Right cardiac atrium (tissue), 5 donors: ENCODE results near the gene BOLA2. TPM values are rescaled to one million over a fixed set of nuclear protein-coding genes. Genes with fewer than 3 reads are reported as not detected.
"Not testable (repeated sequence)": the region's sequence is repeated elsewhere in the genome, so short reads cannot be mapped to it uniquely, and the experiment has no call there.

ENCODE experiments used
- ATAC-seq, 2 donors: fragments of 200-7000 bp; cut with Tn5 transposase; one replicate each; pipeline versions ENCODE4 v1.8.0 to v1.9.1; 2020; ENCODE audit warnings: moderate library complexity in 2 of 2, mild to moderate bottlenecking in 1 of 2
- DNase-seq, 3 donors: peaks; one replicate each; pipeline ENCODE4 v3.0.0-alpha.2; 2020
- H3K27ac ChIP-seq: one replicate; pipeline ENCODE4 v1.5.1; 2013; ENCODE audit warnings: mild to moderate bottlenecking, low read length, control low read depth, moderate library complexity
- H3K27me3 ChIP-seq: one replicate; pipeline ENCODE4 v1.6.1; 2013; ENCODE audit not compliant: control insufficient read depth, insufficient read depth
- H3K4me1 ChIP-seq: one replicate; pipeline ENCODE4 v1.6.1; 2013; ENCODE audit warnings: low read length; ENCODE audit not compliant: control insufficient read depth, insufficient read depth
- H3K4me3 ChIP-seq: one replicate; pipeline ENCODE4 v1.5.1; 2013; ENCODE audit warnings: low read length, control low read depth
- H3K9me3 ChIP-seq: one replicate; pipeline ENCODE4 v1.6.1; 2013; ENCODE audit warnings: low read length; ENCODE audit not compliant: control insufficient read depth
- WGBS: extraction: QIAGEN DNeasy Blood & Tissue Kit; methylation state at CpG from one replicate; pipeline ENCODE4 v1.1.7; 2013; 5-methylcytosine and 5-hydroxymethylcytosine counted together
- intact Hi-C, 4 donors: fragments of 100-400 bp; cut with DNase I; formaldehyde crosslinking; loops; one replicate each; pipeline versions ENCODE4 v1.11.0 to v1.14.0; 2022 to 2023
- long read RNA-seq, 4 donors: library from polyadenylated mRNA; unstranded; transcript quantifications; one replicate each; pipeline ENCODE4 v2.0.0, GENCODE V29; 2020 to 2021
- polyA plus RNA-seq: library from polyadenylated mRNA; stranded (reverse); fragments of 200-250 nt; gene quantifications from one replicate; pipeline ENCODE4 v1.2.3, GENCODE V29; 2013
- total RNA-seq, 4 donors: library from RNA; stranded (reverse); fragmentation: NEBNext Ultra II Directional; extraction: Animal tissue kit (Norgen Biotek cat#: 25700); gene quantifications; one replicate each; pipeline ENCODE4 v1.2.1, GENCODE V29; 2021
- donor health status: healthy with polysubstance abuse.
- donor health status: DM: no; HTN: yes; CAD: no.
- donor health status: DM: no; HTN: no; CAD: no.
- donor health status: DM: no; HTN: yes; CAD: no; lungs with severe emphysema.
- donor health status: DM: yes; HTN: yes; CAD: no.

The BOLA2 gene
- total RNA-seq (1 to 10 TPM; 2.5 to 7.8 (median 4.7) TPM), polyA plus RNA-seq (15.3 TPM)
- long read RNA-seq, donor 1, partial matches to known transcripts = 3 of 7 reads
- long read RNA-seq, donor 1, other reads (novel, unspliced or antisense) = 0 of 7 reads
- long read RNA-seq, donor 2, transcript BOLA2-201 (3 exons, 1,012 nt) = major isoform, 6 of 7 reads
- long read RNA-seq, donor 2, partial matches to known transcripts = 0 of 7 reads
- long read RNA-seq, donor 2, other reads (novel, unspliced or antisense) = 1 of 7 reads
- long read RNA-seq, donor 3, partial matches to known transcripts = 0 of 3 reads
- long read RNA-seq, donor 3, other reads (novel, unspliced or antisense) = 1 of 3 reads
- long read RNA-seq, donor 4, transcript BOLA2-201 (3 exons, 1,012 nt) = major isoform, 6 of 9 reads
- long read RNA-seq, donor 4, partial matches to known transcripts = 2 of 9 reads
- long read RNA-seq, donor 4, other reads (novel, unspliced or antisense) = 1 of 9 reads

DNA sequence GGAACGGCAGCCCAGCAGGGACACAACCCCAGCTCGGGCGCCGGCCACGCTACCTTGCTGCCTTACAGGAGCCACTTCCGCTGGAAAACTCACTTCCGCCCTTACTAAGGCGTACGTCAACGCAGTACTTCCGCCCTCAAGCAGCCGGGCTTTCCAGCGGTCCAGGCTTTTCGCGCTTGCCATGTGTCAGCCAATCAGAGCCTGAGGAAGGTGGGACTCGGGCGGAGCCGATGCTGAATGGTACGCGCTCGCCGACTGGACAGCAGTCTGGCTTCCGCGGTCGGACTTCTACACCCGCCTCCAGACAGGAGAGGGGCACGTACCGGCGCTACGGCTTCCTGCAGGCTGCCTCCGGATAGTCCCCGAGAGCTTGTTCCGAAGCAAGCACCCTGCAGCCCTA, at the start of gene BOLA2, which contains the start of gene SLX1B:
Gene BOLA2 (minus strand): TSS at position 83 of the 400 bp plus-strand sequence. CDS start 98 bp downstream, outside the sequence.
Gene SLX1B (plus strand): TSS at position 265 of the 400 bp plus-strand sequence.
- H3K27me3 ChIP-seq, H3K9me3 ChIP-seq, H3K4me1 ChIP-seq, H3K4me3 ChIP-seq, H3K27ac ChIP-seq, intact Hi-C loops, DNase-seq: not testable (repeated sequence)
- WGBS = no CpG with 5 or more reads among the region's 33 CpGs
- peak; percentile 96 to 97 for ATAC-seq

DNA sequence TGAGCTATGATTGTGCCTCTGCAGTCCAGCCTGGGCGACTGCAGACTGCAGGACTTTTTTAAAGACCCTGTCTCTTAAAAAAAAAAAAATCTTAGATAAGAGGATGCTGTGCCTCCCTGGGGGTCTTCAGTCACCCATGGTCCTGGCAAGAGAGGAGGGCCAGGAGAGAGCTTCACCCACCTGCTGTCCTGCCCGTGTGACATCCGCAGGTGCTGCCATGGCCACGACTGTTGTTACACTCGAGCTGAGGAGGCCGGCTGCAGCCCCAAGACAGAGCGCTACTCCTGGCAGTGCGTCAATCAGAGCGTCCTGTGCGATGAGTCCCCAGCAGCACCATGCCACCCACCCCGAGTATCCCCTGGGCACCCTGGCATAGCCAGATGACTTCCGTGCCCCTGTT, 28.1 kb upstream of the BOLA2 start:
- H3K4me1 ChIP-seq, intact Hi-C loops, H3K27me3 ChIP-seq, ATAC-seq, H3K27ac ChIP-seq, H3K9me3 ChIP-seq, H3K4me3 ChIP-seq: not testable (repeated sequence)
- whole genome bisulfite sequencing = 77% methylated on average over 6 of the region's 12 CpGs
- peak; percentile 11 to 41 (median 30) for DNase-seq

DNA sequence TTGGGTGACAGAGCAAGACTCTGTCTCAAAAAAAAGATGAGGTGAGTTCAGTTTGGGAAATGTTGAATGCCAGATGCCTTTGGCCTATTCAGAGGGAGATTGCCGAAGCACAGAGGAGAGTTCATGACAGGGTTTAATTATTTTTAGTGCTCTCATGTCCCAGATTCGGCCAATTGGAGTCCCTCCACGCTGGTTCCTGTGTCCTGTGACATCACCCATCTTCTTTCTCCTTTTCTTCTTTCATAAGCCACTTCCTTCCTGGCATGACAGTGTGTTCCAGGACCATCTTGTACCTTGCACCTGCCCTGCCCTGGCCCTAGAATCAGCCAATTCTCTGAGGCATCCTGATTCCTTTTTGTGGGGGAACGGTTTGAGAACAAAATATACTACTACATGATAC, 17.9 kb upstream of the BOLA2 start:
- H3K27me3 ChIP-seq, H3K27ac ChIP-seq, intact Hi-C loops, H3K9me3 ChIP-seq, ATAC-seq, DNase-seq, H3K4me3 ChIP-seq, H3K4me1 ChIP-seq: not testable (repeated sequence)
- WGBS = no CpG with 5 or more reads among the region's 4 CpGs

DNA sequence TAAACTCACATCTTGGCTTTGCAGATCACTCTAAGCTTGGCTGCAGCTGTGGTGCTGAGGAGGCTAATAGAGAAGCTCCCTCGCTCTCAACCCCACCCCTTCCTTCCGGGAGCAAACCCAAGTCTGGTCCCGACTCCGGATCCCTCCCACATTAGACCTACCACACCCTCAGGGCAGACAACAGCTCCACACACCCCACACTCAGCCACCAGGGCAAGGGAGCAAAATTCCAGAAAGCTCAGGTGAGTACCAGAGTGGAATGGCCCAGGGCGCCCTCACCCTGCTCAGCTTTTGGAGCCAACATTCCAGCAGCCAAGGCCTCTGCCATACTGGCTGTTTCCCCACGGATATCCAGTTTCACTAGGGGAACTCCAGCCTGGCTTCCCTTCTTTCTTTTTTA, 15.5 kb upstream of the BOLA2 start:
- peak overlapping the region; percentile 72 for H3K27ac ChIP-seq
- H3K4me1 ChIP-seq, H3K4me3 ChIP-seq, intact Hi-C loops, H3K27me3 ChIP-seq, H3K9me3 ChIP-seq: not testable (repeated sequence)
- WGBS = 28% methylated on average over 5 of the region's 6 CpGs
- DNase-seq (peak; percentile 81 to 96 (median 93)), ATAC-seq (peak; percentile 91 to 96)

DNA sequence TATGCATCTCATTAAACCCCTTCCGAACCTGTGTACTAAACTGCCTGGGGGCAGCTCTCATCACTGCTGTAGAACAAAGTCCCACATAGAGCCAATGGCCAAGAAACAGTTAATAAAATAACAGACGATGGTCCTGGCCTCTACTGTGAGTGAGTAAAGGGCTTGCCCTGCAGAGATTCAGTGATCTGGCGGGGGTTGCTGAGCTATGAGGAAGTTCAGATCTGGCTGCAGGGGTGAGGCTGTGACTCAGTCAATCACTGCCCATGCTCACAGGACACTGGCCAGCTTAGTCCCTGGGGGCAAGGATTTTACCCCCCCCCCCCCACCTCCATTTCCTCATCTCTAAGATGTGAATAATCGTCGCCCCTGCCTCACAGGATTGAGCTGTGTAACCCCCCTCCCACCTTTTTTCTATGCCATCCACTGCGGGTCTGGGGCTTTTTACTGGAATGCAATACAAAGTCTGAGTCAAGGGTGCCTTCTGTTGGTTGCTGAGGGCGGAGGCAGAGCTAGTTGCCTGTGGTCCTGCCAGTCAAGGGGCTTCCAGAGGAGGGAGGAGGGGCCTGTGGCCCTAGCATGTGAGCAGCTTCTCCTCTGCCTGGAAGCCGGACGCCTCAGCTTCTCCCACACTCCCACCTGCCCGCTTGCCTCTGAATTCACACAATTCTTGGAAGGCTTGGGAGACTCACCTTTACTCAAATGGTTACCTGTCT, 13.7 kb upstream of the BOLA2 start:
- H3K9me3 ChIP-seq, H3K4me3 ChIP-seq, H3K4me1 ChIP-seq, H3K27ac ChIP-seq, DNase-seq, H3K27me3 ChIP-seq, intact Hi-C loops: not testable (repeated sequence)
- ATAC-seq = peak in 1 of 2 donors; percentile 28
- no CpG with 5 or more reads among the region's 10 CpGs for WGBS

DNA sequence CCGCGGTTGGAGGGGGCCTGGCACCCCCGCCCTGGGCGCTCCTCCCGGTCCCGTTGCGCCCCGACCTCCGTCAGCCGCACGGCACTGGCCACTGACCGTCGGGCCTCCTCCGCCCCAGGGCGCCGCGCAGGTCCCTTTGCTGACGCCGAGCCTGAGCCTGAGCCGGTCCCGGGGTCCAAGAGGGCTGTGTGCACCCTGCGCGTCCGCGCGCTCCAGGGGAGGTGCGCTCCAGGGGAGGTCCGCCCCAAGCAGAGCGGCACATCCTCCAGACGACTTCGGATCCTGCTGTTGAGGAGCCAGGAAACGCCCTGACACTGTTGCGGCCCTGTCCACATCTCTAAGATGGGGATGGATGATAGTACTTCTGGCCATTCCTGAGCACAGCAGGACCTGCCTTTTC, 12.8 kb upstream of the BOLA2 start:
- H3K4me3 ChIP-seq, H3K4me1 ChIP-seq, intact Hi-C loops, H3K27ac ChIP-seq, H3K9me3 ChIP-seq, H3K27me3 ChIP-seq, DNase-seq: not testable (repeated sequence)
- WGBS = no CpG with 5 or more reads among the region's 33 CpGs
- ATAC-seq = peak; percentile 1 to 33

DNA sequence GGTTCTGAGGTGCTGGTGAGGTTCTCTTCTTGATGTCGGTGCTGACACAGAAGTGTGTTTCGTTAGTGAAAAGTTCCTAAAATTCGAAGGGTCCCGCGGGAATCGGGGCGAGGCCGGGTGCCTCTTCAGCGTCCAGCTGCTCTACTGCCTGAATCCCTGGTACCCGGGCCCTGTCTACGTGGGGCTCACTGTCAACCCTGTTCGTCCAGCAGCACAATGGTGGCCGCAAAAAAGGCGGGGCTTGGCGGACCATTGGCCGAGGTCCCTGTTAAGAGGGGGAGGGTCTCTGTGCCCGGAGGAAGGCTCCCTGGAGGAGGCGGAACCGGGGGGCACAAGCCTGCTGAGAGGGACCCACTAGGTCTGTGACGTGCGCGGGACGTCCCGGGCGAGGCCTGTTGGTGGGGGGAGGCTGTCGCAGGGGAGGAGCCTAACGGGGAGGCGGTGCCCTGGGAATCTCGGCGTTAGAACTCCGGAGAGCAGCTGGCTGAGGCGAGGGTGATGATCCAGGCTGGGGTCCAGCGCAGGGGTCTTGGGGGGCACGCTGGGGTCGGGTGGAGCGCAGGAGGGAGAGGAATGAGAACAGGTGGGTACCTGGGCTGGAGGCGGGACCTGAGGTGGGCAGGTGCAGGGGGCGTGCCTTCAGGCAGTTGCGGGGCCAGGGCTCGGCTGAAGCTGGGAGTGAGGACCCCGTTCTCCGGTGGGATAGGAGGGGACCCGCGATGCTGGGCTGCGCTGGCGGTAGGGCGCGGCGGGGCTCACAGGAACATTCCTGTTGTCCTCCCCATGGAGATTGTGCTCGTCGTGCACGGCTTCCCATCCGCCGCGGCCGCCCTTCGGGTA, 12.1 kb upstream of the BOLA2 start:
- DNase-seq (peak in 1 of 3 donors; percentile 10), ATAC-seq (peak; percentile 59 to 69)
- H3K4me1 ChIP-seq, H3K4me3 ChIP-seq, intact Hi-C loops, H3K27me3 ChIP-seq, H3K27ac ChIP-seq, H3K9me3 ChIP-seq: not testable (repeated sequence)
- no CpG with 5 or more reads among the region's 57 CpGs for WGBS

DNA sequence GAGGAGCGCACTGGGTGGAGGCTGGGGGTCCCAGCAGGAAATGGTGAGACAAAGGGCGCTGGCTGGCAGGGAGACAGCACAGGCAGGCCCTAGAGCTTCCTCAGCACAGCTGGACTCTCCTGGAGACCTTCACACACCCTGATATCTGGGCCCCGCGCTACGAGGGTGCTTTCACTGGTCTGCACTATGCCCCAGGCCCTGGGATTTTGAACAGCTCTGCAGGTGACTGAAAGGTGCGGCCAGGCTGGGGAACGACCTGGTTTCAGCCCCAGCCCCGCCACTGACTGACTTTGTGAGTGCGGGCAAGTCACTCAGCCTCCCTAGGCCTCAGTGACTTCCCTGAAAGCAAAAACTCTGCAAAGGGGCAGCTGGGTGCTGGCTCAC, 6.5 kb upstream of the BOLA2 start:
- intact Hi-C loops, H3K27me3 ChIP-seq, H3K9me3 ChIP-seq, DNase-seq, H3K27ac ChIP-seq, H3K4me1 ChIP-seq, H3K4me3 ChIP-seq: not testable (repeated sequence)
- no CpG with 5 or more reads among the region's 9 CpGs for WGBS
- peak; percentile 1 to 17 for ATAC-seq

DNA sequence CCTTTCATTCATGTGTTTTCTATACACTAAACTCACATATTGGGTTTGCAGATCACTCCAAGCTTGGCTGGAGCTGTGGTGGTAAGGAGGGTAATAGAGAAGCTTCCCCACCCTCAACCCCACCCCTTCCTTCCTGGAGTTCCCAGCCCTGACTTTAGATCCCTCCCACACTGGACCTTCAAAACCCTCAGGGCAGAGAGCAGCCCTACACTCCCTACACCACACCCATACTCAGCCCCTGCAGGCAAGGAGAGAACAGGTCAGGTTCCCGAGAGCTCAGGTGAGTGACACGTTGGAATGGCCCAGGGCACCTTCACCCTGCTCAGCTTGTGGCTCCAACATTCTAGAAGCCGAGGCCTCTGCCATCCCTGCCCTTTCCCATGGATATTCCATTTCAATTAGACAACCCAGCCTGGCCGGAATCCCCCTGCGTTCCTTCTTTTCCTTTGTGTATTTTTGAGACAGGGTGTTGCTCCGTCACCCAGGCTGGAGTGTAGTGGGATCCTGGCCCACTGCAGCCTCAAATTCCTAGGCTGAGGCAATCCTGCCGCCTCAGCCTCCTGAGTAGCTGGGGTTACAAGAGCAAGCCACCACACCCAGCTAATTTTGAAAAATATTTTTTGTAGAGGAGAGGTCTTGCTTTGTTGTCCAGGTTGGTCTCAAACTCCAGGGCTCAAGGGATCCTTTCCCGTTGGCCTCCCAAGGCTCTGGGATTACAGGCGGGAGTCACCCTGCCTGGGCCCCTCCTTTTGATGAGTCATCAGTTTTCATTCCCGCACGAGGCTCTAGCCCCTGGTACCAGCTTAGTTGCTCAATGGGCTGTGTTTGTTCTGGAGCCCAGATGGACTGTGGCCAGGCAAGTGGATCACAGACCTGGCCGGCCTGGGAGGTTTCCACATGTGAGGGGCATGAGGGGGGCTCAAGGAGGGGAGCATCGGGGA, 5.8 kb upstream of the BOLA2 start, which contains the start of gene SULT1A4:
Gene SULT1A4 (plus strand): TSS at position 208 of the 941 bp plus-strand sequence. CDS start 1,473 bp downstream, outside the sequence.
- no CpG with 5 or more reads among the region's 13 CpGs for WGBS
- H3K27me3 ChIP-seq, intact Hi-C loops, H3K27ac ChIP-seq, H3K4me1 ChIP-seq, H3K4me3 ChIP-seq, H3K9me3 ChIP-seq, DNase-seq: not testable (repeated sequence)
- peak; percentile 50 to 75 for ATAC-seq

DNA sequence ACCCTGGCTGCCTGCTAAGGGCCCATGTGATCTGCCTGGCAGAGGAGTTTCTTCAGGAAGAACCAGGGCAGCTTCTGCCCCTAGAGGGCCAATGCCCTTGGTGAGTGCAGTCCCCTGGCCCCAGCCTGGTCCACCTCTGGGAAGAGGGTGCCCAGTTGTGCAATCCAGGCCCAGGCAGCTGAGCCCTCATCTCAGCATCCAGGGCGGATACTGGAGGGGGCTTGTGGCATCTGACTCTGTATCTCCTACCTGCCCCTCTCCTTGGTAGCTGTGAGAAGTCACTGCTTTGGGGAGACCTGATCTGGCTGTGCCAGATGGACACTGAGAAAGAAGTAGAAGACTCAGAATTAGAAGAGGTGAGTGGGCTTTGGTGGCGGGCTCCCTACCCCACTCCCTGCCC, 3.5 kb upstream of the BOLA2 start:
- H3K4me3 ChIP-seq, ATAC-seq, H3K27ac ChIP-seq, H3K4me1 ChIP-seq, intact Hi-C loops, H3K27me3 ChIP-seq, H3K9me3 ChIP-seq: not testable (repeated sequence)
- DNase-seq = peak in 2 of 3 donors; percentile 11 to 51
- WGBS = 94% methylated on average over 1 of the region's 2 CpGs
